ENCODE results near the gene SLC28A2.

Gene SLC28A2

DNA sequence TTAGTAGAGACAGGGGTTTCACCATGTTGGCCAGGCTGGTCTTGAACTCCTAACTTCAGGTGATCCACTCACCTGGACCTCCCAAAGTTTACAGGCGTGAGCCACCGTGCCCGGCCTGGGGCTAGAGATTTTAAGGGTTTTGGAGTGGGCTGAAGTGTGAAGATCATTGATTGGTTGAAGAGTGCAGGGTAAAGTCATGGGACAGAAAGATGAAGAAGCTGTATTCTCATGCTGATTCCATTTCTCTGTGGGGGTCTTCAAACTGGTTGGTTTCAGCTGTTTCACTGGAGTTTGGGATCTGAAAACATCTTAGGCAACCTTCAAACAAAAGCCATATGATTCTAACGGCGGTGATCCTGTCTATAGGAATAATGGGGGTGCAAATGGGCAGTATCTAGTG lies 74.2 kb downstream of the SLC28A2 start:
- no peaks in the 10 kb centered on the region for H3K36me3 ChIP-seq (ENCODE audit: control insufficient read depth, insufficient read depth, low read length)
- no peak overlapping the region for H3K4me3 ChIP-seq (ENCODE audit: low read length)
- no CpG with 5 or more reads among the region's 5 CpGs for WGBS (ENCODE audit: insufficient coverage, insufficient read length)

DNA sequence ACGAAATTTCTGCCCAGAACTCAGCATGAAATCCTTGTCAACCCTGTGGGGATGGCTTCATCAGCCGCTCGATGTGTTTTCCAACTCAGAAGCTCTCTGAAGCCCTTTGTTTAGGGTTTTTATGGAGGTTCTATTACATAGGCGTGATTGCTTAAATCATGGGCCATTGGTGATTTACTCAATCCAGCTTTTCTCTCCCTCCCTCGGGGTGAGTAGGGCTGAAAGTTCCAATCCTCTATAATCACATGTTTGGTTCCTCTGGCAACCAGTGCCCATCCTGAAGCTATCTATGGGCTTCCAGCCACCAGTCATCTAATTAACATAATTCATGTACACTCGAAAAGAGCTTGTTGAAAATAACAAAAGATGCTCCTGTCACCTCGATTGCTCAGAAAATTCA lies 74.7 kb downstream of the SLC28A2 start:
- H3K36me3 ChIP-seq (ENCODE audit: control insufficient read depth, insufficient read depth, low read length) = no peaks in the 10 kb centered on the region
- no peak overlapping the region for H3K4me3 ChIP-seq (ENCODE audit: low read length)
- H3K9me3 ChIP-seq (ENCODE audit: control insufficient read depth, insufficient read depth, low read length) = no peaks in the 10 kb centered on the region
- DNase-seq (ENCODE audit: low read depth, low spot score) = no peak
- H3K27me3 ChIP-seq (ENCODE audit: control insufficient read depth, insufficient read depth, low read length) = no peaks in the 10 kb centered on the region
- 0 out of 2 replicates have a peak, but pooled peaks cover 2% of the 10 kb centered on the region for H3K4me1 ChIP-seq (ENCODE audit: control insufficient read depth, insufficient read depth, low read length)
- no CpG with 5 or more reads among the region's 7 CpGs for WGBS (ENCODE audit: insufficient coverage, insufficient read length)
- no peak overlapping the region for H3K27ac ChIP-seq (ENCODE audit: low read length)

More for the DNA sequence above, 74.2 kb downstream of the SLC28A2 start:
- H3K4me1 ChIP-seq (ENCODE audit: control insufficient read depth, insufficient read depth, low read length) = 0 out of 2 replicates have a peak, but pooled peaks cover 2% of the 10 kb centered on the region
- H3K27ac ChIP-seq (ENCODE audit: low read length) = no peak overlapping the region
- H3K27me3 ChIP-seq (ENCODE audit: control insufficient read depth, insufficient read depth, low read length) = no peaks in the 10 kb centered on the region
- no peaks in the 10 kb centered on the region for H3K9me3 ChIP-seq (ENCODE audit: control insufficient read depth, insufficient read depth, low read length)
- DNase-seq (ENCODE audit: low read depth, low spot score) = no peak

Data from iPS DF 6.9 (cell line).